HL-60/S4 treated with phorbol 12-myristate 13-acetate at 8.2 ng/mL for 4 days and 3 days (cell line): Measurements from ENCODE around the gene RPL7L1.
"Not testable (repeated sequence)": the region's sequence is repeated elsewhere in the genome, so short reads cannot be mapped to it uniquely, and the experiment has no call there.

Source experiments
- in situ Hi-C: fragments of 300-500 bp; cut with MboI; formaldehyde crosslinking; loops from 2 replicates; pipeline ENCODE4 v1.15.0; 2022; ENCODE audit warnings: low sequenced_read_pairs

RPL7L1 gene

DNA sequence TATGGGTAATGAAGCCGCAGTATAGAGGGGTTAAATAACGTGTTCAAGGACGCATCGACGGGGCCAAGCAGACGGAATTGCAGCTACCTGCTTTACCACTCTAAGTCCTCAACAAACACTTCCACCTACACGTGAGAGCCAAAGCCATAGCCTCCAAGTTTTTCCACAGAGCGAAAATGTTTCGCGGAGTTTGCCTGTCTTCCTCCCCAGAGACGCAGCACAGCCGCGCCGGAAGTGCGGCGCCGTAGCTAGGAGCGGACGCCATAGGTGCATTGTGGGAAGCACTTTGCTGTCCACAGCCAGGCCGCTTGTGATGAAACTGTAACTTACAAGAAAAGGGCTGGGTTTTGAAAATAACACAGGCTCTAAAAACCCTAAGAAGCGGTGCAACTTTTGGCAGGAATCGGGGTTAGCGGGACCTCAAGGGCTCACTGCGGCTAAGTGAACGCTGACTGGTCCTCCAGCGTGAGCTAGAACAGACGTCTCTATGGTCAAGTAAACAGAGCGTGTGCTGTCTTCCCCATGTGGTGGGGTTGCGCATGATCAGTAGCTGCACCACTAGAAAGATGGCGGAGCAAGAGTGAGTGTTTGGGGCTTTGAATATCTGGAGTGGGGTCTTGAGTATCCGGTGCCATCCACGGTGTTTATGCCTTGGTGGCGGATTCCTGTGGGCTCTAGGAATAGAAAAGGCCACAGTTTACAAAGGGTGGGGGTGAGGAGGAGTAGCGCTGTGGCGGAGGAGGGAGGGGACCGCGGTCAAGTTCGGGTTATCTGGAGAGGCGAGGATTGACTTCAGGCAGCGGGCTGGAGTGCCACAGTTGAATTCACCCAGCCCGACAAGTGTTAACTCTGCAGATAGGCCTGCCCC is at the start of gene RPL7L1:
TSS of gene RPL7L1 (plus strand) at position 245 of the 868 bp plus-strand sequence. CDS start at position 540, 295 bp downstream.
- in situ Hi-C loops, result loop anchor here (10.0 kb wide), 1 partner anchor 215 kb away; no protein-coding TSS in a partner anchor

DNA sequence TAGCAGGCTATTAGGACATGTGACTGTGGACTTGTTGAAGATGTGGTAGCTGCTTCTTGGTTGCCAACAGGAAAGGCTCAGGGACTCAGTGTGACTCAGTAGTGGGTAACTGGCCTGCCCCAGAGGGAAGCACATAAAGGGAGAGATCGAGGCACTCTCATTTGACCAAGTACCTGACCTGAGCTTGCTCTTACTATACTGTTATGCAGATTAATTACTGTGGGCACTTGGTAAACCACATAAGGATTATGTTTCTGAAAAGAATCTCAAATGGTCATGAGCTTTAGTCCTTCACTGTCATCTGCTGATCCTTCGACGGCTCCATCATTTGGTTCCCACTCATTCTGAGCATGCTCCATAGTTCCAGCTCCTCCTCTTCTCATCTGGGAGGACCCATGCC is 48.2 kb upstream of the RPL7L1 start:
- in situ Hi-C loops, result no loop called here

DNA sequence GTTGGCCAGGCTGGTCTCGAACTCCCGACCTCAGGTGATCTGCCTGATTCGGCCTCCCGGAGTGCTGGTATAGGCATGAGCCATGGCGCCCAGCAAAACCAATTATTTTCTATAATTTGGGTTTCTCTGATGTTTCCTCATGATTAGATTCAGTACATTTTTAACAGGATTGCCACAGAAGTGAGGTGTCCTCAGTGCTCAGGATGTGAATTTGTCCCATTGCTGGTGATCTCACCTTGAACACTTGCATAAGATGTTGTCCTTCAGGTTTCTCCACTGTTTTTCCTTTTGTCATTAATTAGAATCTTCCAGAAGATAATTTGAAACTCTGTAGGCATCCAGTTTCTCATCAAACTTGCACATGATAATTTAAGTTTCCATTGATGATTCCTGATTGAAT is 45.4 kb upstream of the RPL7L1 start:
- in situ Hi-C loops, result no loop called here

DNA sequence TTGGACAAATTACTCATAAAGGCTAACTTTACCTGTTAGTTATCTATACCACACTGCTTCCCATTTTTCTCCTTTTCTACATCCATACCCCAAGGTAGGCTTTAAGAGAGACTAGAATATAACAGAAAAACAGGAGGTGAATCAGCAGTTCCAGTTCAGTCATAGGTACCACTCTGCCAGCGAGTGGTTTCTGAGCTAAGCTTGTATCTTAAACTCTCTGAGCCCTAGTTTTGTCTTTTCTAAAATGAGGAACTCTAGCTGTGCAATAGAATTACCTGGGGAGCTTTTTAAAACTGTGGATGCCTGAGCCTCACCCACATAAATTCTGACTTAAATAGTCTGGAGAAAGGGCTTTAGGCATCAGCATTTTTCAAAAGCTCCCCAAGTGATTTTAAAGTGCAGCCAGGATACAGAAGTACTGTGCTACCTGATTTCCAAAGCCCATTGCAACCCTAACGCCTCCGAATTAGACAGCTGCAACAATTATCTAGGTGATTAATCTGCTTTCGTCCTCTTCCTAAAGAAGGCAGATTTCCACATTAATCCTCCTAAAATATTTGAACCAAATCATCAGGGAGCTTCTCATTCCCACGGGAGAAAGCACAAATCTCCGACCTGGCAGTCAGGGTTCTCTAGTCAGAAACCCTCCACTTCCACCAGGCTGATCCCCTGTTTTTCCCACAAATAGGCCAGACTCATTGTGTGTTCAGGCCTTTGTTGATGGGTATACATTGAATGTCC is 37.4 kb upstream of the RPL7L1 start:
- in situ Hi-C loops, result no loop called here

DNA sequence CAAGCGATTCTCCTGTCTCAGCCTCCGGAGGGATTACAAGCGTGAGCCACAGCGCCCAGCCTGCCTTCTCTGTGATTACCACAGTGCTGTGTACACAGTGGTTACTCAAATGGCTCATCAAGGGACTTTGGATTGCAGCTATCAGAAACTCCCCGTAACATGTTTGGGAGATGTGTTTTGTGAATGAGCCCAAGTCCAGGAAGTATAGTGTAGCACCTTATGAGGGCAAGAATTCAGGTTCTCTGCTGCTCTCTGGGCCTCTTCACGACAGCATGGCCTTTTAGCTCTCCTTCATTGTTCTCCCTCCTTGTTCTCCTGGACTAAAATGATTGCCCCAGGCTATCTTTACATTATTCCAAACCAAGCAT is 34.1 kb upstream of the RPL7L1 start:
- in situ Hi-C loops, result no loop called here

DNA sequence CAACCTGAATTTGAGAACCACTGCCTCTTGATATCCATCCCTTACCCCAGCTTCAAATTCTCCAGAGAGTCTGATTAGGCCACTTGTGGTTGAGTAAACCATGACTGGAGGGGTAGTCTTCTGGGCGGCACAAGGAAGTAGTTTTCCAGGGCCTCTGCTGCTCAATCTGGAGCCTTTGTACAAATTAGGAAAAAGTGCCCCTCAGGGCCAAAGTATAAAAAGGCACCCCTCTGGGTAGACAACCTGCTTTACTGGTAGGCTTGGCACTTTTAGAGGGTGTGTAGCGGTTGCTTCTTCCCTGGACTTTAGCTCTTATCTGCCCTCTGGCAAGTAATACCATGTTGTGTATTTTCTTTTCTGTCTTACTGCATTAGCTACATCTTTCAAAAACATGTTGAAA is 32.9 kb upstream of the RPL7L1 start:
- in situ Hi-C loops, result no loop called here

DNA sequence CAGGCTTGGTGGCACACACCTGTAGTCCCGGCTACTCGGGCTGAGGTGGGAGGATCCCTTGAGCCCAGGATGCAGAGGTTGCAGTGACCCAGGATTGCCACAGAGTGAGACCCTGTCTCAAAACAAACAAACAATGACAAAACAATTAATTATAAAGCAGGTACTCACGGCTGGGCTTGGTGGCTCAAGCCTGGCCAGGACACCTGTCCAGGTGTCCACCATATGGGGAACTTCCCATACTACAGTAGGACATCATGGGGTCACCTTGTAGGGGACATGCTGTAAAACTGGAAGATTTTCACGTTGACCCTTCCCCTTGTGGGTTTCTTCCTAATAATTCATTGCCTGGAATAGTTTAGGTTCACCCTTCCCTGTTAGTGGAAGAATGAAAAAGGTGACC is 30.7 kb upstream of the RPL7L1 start:
- in situ Hi-C loops, result no loop called here

DNA sequence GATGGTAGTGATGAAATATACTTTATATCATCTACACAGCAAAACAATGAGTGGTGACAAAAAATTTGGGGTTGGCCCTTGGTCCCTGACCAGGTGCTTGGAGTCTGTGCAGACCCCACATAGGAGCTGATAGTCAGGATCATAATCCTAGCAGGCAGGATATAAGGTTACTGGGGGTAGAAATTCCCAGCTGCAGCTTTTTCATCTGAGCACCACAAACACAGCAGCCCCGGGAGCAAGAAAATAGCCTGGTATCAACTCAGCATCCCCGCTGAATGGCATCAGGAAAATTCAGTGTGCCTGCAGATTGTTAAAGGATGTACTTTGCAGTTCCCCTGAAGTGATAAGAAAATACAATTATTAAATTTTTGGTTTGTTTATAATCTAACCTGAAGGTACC is 27.8 kb upstream of the RPL7L1 start:
- in situ Hi-C loops, result no loop called here

DNA sequence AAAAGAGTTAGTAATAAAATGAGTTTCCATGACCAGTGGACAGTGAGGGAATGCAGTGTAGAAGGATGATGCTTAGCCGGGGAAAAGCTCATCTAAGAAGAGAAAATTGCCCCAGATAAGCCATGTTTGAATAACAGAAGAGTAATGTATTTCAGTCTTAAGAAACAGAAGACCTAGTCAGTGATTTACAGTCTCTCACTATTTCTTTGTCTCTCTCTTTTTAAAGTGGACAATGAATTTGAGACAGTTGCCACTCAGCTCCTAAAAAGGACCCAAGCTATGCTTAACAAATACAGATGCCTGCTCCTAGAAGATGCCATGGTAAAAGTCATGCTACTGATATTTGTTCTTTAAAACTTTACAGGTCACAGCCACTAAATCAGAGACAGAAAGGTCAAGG is 19.4 kb upstream of the RPL7L1 start:
- in situ Hi-C loops, result no loop called here

DNA sequence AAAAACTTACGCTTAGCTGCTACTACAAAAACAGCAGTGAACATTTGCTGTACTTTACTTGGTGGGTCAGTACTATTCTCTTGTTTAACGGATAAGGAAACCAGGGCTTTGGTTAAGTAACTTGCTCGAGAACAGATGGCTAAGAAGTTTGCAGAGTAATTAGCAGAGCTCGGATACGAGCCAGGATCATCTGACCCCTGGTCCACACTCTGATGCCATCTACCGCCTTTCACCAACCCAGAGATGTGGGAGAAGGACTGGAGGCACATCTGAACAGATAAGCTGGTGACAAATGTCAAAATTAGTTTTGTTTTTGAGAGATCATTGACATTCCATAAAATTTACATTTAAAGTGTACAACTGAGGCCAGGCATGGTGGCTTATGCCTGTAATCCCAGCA is 18.9 kb upstream of the RPL7L1 start:
- in situ Hi-C loops, result no loop called here

DNA sequence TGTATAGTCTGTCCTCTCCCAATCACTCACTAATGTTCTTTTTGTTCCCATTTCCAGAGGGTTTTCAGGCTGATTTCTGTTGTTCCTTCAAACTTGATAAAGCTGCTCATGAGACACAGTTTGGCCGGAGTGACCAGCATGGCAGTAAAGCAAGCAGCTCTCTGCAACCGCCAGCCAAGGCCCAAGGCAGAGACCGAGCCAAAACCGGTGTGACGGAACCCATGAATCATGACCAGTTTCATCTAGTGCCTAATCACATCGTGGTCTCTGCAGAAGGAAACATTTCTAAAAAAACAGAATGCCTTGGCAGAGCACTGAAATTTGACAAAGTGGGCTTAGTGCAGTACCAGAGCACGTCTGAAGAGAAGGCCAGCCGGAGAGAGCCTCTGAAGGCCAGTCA is 14.8 kb upstream of the RPL7L1 start:
- in situ Hi-C loops, result no loop called here

DNA sequence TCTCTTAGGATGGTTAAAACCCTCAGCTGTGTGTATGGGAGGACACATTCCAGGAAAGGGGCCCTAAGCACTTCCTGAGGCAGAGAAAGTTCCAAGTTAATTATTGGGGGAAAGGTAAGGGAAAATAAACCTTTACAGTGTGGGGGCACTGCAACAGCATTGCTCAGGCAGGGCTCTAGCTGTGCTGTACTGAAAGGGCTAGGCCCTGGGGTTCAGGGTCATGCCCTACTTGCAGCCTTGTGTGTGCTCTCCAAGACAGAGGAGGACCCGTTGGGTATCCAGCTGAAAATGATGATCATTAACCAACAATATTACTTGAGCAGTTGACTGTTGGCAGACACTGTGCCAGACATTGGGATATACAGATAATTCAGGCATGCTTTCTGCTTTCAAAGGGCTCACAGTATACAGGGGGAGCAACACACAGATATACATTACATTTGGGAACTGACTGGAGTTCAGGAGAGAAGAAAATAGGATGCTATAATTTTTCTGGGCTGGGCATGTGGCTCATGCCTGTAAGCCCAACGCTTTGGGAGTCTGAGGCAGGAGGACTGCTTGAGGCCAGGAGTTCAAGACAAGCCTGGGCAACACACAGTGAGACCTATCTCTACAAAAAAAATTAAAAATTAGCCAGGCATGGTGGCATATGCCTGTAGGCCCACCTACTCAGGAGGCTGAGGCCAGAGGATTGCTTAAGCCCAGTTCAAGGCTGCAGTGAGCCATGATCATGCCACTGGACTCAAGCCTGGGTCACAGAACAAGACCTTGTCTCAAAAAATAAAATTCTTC is 9.1 kb upstream of the RPL7L1 start:
- in situ Hi-C loops, result loop anchor here (10.0 kb wide), 1 partner anchor 206 kb away; no protein-coding TSS in a partner anchor

DNA sequence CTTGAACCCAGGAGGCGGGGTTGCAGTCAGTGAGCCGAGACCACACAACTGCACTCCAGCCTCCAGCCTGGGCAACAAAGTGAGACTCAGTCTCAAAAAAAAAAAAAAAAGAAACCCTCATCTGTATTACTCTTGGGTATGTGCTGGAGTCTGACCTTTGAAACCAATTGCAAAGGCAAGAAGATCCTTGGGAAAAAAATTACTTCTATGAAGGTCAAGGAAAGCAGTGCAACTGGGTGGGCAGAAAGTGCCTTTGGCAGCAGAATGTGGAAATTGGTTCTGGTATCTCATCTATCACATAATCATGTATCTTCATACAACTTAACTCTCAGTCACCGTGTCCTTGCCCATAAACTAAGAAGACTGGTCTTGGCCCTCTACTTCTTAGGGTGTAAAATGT is 7.7 kb upstream of the RPL7L1 start:
- in situ Hi-C loops, result loop anchor here (10.0 kb wide), 1 partner anchor 207 kb away; no protein-coding TSS in a partner anchor

DNA sequence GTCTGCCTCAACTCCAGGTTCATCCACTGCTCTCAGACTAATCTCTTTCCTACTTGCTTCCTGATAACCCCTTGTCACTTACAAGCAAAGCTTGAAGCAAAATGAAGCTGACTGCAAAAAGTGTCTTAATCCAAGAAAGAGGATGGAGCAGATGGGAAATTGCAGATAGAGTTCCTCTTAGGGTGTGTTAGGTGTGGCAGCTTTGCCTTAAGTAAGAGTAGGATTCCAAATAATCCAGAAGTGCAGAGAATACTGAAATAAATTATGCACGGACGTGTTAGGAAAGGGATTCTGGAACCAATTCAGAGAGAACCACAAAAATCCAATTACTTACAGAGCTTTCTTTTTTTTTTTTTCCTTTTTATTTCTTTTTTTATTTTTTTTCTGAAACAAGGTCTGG is 6.1 kb upstream of the RPL7L1 start:
- in situ Hi-C loops, result loop anchor here (10.0 kb wide), 1 partner anchor 209 kb away; no protein-coding TSS in a partner anchor

DNA sequence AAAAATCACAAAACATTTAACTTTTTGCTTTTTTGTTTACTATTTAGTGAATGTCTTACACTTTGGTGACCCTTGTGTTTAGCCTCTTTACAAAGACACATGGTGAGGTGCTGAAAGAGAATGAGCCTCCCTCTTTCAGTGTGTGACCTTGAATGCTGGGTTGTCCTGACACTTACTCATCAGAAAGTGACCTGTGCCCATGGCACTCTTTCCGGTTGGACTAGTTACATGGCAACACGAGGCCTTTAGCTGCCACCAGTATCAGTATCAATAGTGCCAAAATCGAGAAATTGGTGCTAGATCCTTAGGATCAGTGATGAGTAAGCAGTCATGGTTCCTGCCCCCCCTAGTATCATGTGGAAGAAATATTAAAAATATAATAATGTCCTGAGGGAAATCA is 1.7 kb upstream of the RPL7L1 start:
- in situ Hi-C loops, result loop anchor here (10.0 kb wide), 1 partner anchor 213 kb away; no protein-coding TSS in a partner anchor

DNA sequence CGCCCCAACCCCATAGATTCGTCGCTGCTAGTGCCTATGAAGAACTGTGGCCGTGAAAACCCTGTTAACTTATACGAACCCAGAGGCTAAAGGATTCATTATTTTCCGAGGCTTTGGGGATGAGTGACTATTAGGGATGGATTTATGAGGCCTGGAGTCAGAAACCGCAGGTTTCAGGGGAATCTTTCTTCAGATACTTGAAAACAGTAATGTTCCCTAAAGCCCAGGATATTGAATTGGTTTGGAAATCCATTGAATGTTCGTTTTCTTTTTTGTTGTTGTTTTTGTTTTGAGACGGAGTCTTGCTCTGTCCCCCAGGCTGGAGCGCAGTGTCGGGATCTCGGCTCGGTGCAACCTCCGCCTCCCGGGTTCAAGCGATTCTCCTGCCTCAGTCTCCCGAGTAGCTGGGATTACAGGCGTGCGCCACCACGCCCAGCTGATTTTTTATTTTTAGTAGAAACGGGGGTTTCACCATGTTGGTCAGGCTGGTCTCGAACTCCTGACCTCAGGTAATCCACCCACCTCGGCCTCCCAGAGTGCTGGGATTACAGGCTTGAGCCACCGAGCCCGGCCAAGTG is 913 bp downstream of the RPL7L1 start:
- in situ Hi-C loops, result not testable (repeated sequence)

DNA sequence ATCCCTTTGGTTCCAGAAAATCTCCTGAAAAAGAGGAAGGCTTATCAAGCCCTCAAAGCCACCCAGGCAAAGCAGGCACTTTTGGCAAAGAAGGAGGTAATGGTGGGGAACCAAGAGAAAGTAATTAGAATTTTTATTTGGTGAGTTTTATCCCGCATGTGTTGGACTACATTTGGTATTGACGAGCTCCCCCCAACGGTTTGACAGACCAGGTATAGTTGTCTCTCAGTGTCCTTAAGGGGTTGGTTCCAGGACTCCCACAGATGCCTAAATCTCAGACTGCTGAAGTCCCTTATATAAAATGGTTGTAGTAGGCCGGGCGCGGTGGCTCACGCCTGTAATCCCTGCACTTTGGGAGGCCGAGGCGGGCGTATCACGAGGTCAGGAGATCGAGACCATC is 1.5 kb downstream of the RPL7L1 start:
- in situ Hi-C loops, result not testable (repeated sequence)

DNA sequence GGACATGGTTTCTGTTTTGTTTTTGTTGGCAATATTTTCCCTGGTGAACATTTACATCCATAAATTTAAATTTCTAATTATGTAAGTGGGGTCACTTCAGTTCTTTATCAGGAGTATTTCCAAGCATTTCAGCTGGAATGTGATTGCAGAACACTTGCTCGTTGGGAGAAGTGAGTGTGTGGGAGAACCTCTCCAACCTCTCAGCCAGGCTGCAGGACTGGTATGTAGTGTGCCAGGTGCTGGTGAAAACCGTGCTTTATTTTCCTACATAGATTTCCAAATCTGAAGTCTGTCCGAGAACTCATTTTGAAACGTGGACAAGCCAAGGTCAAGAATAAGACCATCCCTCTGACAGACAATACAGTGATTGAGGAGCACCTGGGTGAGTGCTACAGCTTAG is 6.3 kb downstream of the RPL7L1 start:
- in situ Hi-C loops, result no loop called here

DNA sequence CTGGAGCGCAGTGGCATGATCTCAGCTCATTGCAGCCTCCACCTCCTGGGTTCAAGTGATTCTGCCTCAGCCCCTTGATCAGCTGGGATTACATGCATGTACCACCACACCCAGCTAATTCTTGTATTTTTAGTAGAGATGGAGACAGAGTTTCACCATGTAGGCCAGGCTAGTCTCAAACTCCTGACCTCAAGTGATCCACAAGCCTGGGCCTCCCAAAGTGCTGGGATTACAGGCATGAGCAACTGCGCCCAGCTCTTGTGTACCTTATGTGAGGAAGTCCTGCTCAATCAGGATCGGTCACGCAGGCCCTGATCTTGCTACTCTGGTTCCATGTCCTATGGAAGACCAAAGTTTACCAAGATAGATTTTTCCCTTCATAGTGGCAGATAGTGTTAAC is 8.8 kb downstream of the RPL7L1 start:
- in situ Hi-C loops, result not testable (repeated sequence)

DNA sequence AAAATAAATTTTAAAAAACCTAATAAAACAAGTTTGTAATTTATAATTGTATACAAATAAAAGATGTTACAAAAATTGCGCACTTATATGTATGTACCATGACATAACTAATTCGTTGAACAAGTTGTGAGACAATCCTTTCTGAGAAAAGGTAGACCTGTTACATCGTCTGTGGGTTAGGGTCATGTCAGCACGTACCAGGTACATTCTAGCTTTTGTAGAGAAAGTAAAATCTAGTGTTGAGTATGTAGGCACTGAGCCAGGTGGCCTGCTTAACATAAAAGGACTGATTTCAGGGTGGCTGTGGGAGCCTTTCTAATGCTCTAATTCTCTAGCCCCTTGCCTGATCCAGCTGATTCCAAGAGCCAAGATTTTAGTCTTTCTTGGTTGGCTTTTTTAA is 10.4 kb downstream of the RPL7L1 start:
- in situ Hi-C loops, result no loop called here
